MM.1S (cell line): ENCODE data around the gene WFDC5.

Source experiments
- CTCF ChIP-seq: fragments of 300-600 bp; sonication (generic); IDR thresholded peaks from 2 replicates; pipeline ENCODE4 v1.5.1; 2016; ENCODE audit warnings: antibody characterized with exemption, low read length, mixed read lengths
- EZH2 ChIP-seq: fragments of 300-600 bp; sonication (generic); optimal IDR thresholded peaks from 2 replicates; pipeline ENCODE3; 2017; ENCODE audit warnings: low read depth, mild to moderate bottlenecking, antibody characterized with exemption, low read length, mixed read lengths

GRCh38 chr20:45064812-45065211, 50.2 kb downstream of the WFDC5 start:
- no peak for TF ChIP-seq EZH2
- TF ChIP-seq CTCF = no peak
